Cardiac muscle cell (in vitro differentiated cells and primary cell): ENCODE data around the gene DIAPH2. TPM values are rescaled to one million over a fixed set of nuclear protein-coding genes. Genes with fewer than 3 reads are reported as not detected.
A peak's percentile ranks its signal among the peaks of the same experiment; 100 is the strongest.

ENCODE experiments used
- DNase-seq, 2 donors: peaks; one replicate each; pipeline versions ENCODE4 v3.0.0 to v3.0.0-alpha.2; 2010 to 2017; ENCODE audit warnings: low read depth in 1 of 2, low spot score in 1 of 2
- H3K27ac ChIP-seq: fragments of 200-600 bp; sonication (generic); 2 replicates; pipeline ENCODE4 v1.5.1; 2016
- H3K27me3 ChIP-seq: fragments of 200-600 bp; sonication (generic); 2 replicates; pipeline ENCODE4 v1.6.0; 2016; ENCODE audit warnings: control low read depth
- H3K36me3 ChIP-seq: fragments of 200-600 bp; sonication (generic); 2 replicates; pipeline ENCODE4 v1.5.1; 2016; ENCODE audit warnings: control low read depth
- H3K4me1 ChIP-seq: fragments of 200-600 bp; sonication (generic); 2 replicates; pipeline ENCODE4 v1.8.1; 2017; ENCODE audit warnings: low read depth, mild to moderate bottlenecking, mixed run types
- H3K4me3 ChIP-seq: fragments of 200-600 bp; sonication (generic); 2 replicates; pipeline ENCODE4 v1.5.1; 2016; ENCODE audit warnings: mild to moderate bottlenecking
- H3K9me3 ChIP-seq: fragments of 200-600 bp; sonication (generic); 2 replicates; pipeline ENCODE4 v1.5.1; 2017; ENCODE audit warnings: low read depth, mild to moderate bottlenecking, control low read depth
- polyA plus RNA-seq: library from polyadenylated mRNA; unstranded; fragments of >200 nt; fragmentation: Nextera tagmentation; extraction: Ambion mirVana; gene quantifications from 2 replicates; pipeline ENCODE4 v1.2.1, GENCODE V29; 2016
- total RNA-seq: library from RNA; depleted of rRNA; stranded (reverse); fragments of >200 nt; gene quantifications from 2 replicates; pipeline ENCODE4 v1.2.3, GENCODE V29; 2016
- TF ChIP-seq, protein P1 (sequence below): IDR thresholded peaks from 2 replicates; pipeline ENCODE4 v1.5.1; 2012; ENCODE audit warnings: low read depth, mild to moderate bottlenecking, low read length

DIAPH2 gene
- total and polyA plus RNA-seq, 2 experiments from 2014 or later, result 9.1 to 18.4 TPM

DNA sequence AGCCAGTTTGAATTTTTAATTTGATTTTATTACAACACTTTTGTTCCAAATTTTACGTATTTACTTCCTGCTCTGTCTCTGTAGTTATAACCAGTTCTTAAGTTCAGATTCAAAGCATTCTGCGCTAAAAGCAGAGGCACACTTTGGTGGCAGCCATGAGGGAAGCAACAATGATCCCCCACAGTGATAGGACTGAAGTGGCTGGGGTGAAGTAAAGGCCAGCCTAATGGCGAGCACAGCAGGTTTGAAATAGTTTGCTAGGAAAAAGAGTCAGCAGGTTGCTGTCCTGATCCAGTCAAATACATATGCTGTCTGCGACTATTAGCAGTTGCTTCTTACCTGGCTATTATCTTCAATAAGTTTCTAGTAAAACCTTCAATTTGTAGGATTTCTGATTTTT, 375.4 kb downstream of the DIAPH2 start:
- TF ChIP-seq, protein P1, sequence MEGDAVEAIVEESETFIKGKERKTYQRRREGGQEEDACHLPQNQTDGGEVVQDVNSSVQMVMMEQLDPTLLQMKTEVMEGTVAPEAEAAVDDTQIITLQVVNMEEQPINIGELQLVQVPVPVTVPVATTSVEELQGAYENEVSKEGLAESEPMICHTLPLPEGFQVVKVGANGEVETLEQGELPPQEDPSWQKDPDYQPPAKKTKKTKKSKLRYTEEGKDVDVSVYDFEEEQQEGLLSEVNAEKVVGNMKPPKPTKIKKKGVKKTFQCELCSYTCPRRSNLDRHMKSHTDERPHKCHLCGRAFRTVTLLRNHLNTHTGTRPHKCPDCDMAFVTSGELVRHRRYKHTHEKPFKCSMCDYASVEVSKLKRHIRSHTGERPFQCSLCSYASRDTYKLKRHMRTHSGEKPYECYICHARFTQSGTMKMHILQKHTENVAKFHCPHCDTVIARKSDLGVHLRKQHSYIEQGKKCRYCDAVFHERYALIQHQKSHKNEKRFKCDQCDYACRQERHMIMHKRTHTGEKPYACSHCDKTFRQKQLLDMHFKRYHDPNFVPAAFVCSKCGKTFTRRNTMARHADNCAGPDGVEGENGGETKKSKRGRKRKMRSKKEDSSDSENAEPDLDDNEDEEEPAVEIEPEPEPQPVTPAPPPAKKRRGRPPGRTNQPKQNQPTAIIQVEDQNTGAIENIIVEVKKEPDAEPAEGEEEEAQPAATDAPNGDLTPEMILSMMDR, result no peak
- Histone ChIP-seq H3K4me1 (peaks cover 29% of the 10 kb centered on the region), H3K4me3 (no peak overlapping the region), H3K27ac (peak overlapping the region; percentile 71), H3K9me3 (no peaks in the 10 kb centered on the region), H3K36me3 (no peaks in the 10 kb centered on the region), H3K27me3 (no peaks in the 10 kb centered on the region)
- DNase-seq, result peak in 1 of 2 donors; percentile 69

DNA sequence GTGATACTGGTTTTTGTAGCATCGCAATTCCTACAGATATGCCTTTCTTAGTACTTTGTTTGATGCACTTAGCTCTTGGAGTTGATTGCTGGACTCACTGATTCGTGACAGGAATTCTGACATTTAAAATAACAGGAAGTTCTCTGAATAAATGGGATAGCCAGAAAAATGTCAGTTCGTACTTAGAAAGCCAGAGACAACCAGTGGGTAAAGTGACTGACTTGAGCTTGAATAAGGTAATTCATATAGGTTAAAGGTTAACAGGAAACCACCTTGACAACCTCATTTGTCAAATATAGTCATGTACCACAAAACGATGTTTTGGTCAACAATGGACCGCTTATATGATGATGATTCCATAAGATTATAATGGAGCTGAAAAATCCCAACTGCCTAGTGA, 380.4 kb downstream of the DIAPH2 start:
- TF ChIP-seq, protein P1, result no peak
- Histone ChIP-seq H3K4me1 (peaks cover 12% of the 10 kb centered on the region), H3K27me3 (no peaks in the 10 kb centered on the region), H3K9me3 (no peaks in the 10 kb centered on the region), H3K27ac (no peak overlapping the region), H3K36me3 (no peaks in the 10 kb centered on the region), H3K4me3 (no peak overlapping the region)
- DNase-seq, result no peak

DNA sequence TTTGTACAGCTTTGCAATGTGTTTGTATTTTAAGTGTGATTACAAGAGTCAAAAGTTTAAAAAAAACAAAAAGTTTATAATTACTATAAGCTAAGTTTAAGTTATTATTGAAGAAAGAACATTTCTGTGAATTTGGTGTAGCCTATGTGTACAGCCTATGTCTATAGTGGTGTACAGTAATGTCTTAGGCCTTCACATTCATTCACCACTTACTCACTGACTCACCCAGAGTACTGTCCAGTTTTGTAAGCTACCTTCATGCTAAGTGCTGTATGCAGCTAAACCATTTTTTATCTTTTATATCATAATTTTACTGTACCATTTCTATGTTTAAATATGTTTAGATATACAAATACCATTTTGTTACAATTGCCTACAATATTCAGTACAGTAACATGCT, 381.3 kb downstream of the DIAPH2 start:
- Histone ChIP-seq H3K9me3 (no peaks in the 10 kb centered on the region), H3K27ac (no peak overlapping the region), H3K4me1 (peaks cover 3% of the 10 kb centered on the region), H3K27me3 (no peaks in the 10 kb centered on the region), H3K36me3 (no peaks in the 10 kb centered on the region), H3K4me3 (no peak overlapping the region)
- TF ChIP-seq, protein P1, result no peak
- no peak for DNase-seq

DNA sequence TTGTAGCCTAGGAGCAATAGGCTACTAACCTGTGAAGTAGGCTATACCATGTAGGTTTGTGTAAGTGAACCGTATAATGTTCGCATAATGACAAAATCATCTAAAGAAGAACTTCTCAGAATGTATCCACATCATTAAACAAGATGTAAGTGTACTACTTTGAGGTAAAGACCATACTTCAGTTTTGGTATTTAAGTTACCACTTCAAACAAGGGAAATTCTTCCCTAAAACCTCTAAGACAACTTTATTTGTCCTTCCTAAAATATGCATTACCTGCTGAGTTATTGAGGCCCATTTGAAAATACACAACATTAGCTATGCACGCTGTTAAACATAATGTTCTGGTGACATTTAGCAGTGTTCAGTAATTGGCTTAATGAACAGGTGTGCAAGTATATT, 381.7 kb downstream of the DIAPH2 start:
- H3K4me3 ChIP-seq, result no peak overlapping the region
- H3K36me3 ChIP-seq, result no peaks in the 10 kb centered on the region
- TF ChIP-seq, protein P1, result no peak
- no peak overlapping the region for H3K27ac ChIP-seq
- no peaks in the 10 kb centered on the region for H3K27me3 ChIP-seq
- no peaks in the 10 kb centered on the region for H3K4me1 ChIP-seq
- no peaks in the 10 kb centered on the region for H3K9me3 ChIP-seq
- no peak for DNase-seq

DNA sequence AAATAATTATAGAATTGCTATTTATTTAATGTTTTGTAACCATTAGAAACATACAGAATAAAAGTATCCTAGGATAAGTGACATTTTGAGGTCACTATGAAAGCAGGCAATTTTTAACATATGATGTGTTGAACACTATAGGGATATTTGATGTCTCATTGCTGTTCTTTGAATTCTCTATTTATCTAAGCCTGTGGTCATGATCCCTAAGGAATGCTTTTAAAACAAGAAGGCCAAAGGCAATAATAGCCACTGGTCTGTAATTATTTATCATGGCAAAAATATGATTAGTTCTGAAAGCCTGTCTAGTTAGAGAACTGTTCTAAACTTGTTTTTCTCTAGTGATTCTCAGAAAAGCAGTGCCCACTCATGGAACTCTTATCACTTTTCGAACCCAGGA, 385.7 kb downstream of the DIAPH2 start:
- H3K27me3 ChIP-seq, result no peaks in the 10 kb centered on the region
- TF ChIP-seq, protein P1, result no peak
- H3K9me3 ChIP-seq, result no peaks in the 10 kb centered on the region
- no peak for DNase-seq
- no peak overlapping the region for H3K27ac ChIP-seq
- H3K4me3 ChIP-seq, result no peak overlapping the region
- H3K36me3 ChIP-seq, result no peaks in the 10 kb centered on the region
- no peaks in the 10 kb centered on the region for H3K4me1 ChIP-seq

DNA sequence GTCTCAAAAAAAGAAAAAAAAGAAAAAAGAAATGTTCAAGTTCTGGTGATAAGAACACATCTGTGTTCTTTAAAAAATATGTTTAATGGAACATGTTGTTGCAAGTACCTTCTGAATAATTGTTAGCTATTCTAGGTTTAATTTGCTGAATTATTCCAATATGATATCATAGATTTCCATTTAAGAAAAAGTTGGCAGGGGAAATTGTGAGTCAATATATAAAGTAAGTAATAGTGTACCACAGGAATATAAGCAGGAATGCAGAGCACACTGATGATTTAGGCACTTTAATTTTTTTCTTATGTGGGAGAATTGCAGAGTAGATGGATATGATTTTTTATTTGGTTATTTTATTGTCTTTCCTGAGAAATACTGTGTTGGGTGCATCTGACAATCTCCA, 389.8 kb downstream of the DIAPH2 start:
- no peak overlapping the region for H3K4me3 ChIP-seq
- no peaks in the 10 kb centered on the region for H3K9me3 ChIP-seq
- no peaks in the 10 kb centered on the region for H3K4me1 ChIP-seq
- H3K36me3 ChIP-seq, result no peaks in the 10 kb centered on the region
- TF ChIP-seq, protein P1, result no peak
- no peak for DNase-seq
- no peaks in the 10 kb centered on the region for H3K27me3 ChIP-seq
- H3K27ac ChIP-seq, result no peak overlapping the region
